K562 (cell line): Measurements from ENCODE around the gene DIP2C. TPM values are rescaled to one million over a fixed set of nuclear protein-coding genes. Genes with fewer than 3 reads are reported as not detected.

Experiments used
- ATAC-seq: fragments of 200-7000 bp; cut with Tn5 transposase; 3 replicates; pipeline ENCODE4 v1.9.1; 2020; ENCODE audit warnings: moderate library complexity
- BruUV-seq: library from RNA; stranded (reverse); fragments of 400-500 nt; replicated peaks from 2 replicates; lab custom pipeline; 2021; lab: Mats Ljungman, UMichigan
- CTCF ChIA-PET: fragments of 300-600 bp; formaldehyde crosslinking; extraction: SDS; loops from one replicate; lab custom pipeline; 2021; ENCODE audit warnings: low intra/inter-chr PET ratio; lab: Yijun Ruan, JAX
- POLR2A ChIA-PET: fragments of 300-600, 350-650 bp; sonication (Branson Sonifier 250); formaldehyde crosslinking; extraction: SDS; loops from one replicate; lab custom pipeline; 2021; ENCODE audit warnings: antibody characterized with exemption, inconsistent platforms; lab: Yijun Ruan, JAX
- DNase-seq, 4 experiments: peaks; one replicate each; pipeline versions ENCODE4 v3.0.0 to v3.0.0-alpha.2; 2011 to 2018; ENCODE audit warnings: low spot score in 3 of 4, mixed read lengths in 3 of 4; ENCODE audit errors: extremely low read depth in 1 of 4
- FAIRE-seq: peaks from 2 replicates; lab custom pipeline; 2011; peaks lifted over from hg19 to GRCh38; lab: Jason Lieb, UNC
- H2AFZ ChIP-seq: 2 replicates; pipeline ENCODE4 v1.6.0; 2011; ENCODE audit warnings: low read depth, low read length, control low read depth, inconsistent platforms
- H3K27ac ChIP-seq: fragments of 200-600 bp; 3 replicates; pipeline ENCODE4 v1.8.0; 2011; ENCODE audit warnings: low read depth, mild to moderate bottlenecking, control low read depth, inconsistent platforms, low read length, moderate library complexity, mixed read lengths; ENCODE audit errors: extremely low read depth
- H3K27me3 ChIP-seq, 2 experiments: fragments of 300-600 bp in 1 of 2; 2 replicates in 1 of 2; 3 replicates in 1 of 2; pipeline versions ENCODE4 v1.6.0 to v1.8.0; 2011; ENCODE audit warnings: inconsistent platforms in 2 of 2, low read length in 2 of 2, mild to moderate bottlenecking in 1 of 2, mixed read lengths in 1 of 2, moderate library complexity in 1 of 2; ENCODE audit not compliant: control insufficient read depth in 2 of 2, insufficient read depth in 2 of 2
- H3K36me3 ChIP-seq: fragments of 300-600 bp; 3 replicates; pipeline ENCODE4 v1.8.0; 2011; ENCODE audit warnings: mild to moderate bottlenecking, low read length, inconsistent platforms; ENCODE audit not compliant: control insufficient read depth, insufficient read depth
- H3K4me1 ChIP-seq, 2 experiments: fragments of 200-600 bp in 1 of 2; replicated peaks in 1 of 2; 2 replicates in 1 of 2; 3 replicates in 1 of 2; pipeline versions ENCODE4 v1.5.1 to v1.8.0; 2011; ENCODE audit warnings: inconsistent platforms in 2 of 2, low read length in 2 of 2, mild to moderate bottlenecking in 1 of 2, mixed read lengths in 1 of 2, moderate library complexity in 1 of 2; ENCODE audit not compliant: control insufficient read depth in 2 of 2, insufficient read depth in 2 of 2
- H3K4me2 ChIP-seq: 2 replicates; pipeline ENCODE4 v1.6.1; 2011; ENCODE audit warnings: low read length, control low read depth, inconsistent platforms, mixed read lengths; ENCODE audit not compliant: insufficient read depth
- H3K4me3 ChIP-seq: fragments of 200-600 bp; sonication (generic), shearing (Covaris generic); 2 replicates; pipeline ENCODE4 v1.5.1; 2016; ENCODE audit warnings: control low read depth, inconsistent platforms
- H3K79me2 ChIP-seq: fragments of 200-600 bp; 3 replicates; pipeline ENCODE4 v1.8.0; 2011; ENCODE audit warnings: low read length, inconsistent platforms; ENCODE audit not compliant: control insufficient read depth, insufficient read depth
- H3K9ac ChIP-seq, 2 experiments: 2 replicates each; pipeline versions ENCODE4 v1.6.0 to v1.6.1; 2011; ENCODE audit warnings: low read depth in 2 of 2, low read length in 2 of 2, control low read depth in 1 of 2, inconsistent platforms in 1 of 2, mild to moderate bottlenecking in 1 of 2, mixed read lengths in 1 of 2; ENCODE audit not compliant: insufficient read depth in 1 of 2
- H3K9me1 ChIP-seq: one replicate; pipeline ENCODE4 v1.6.0; 2011; ENCODE audit warnings: inconsistent platforms, mild to moderate bottlenecking, low read length, moderate library complexity; ENCODE audit not compliant: control insufficient read depth, insufficient read depth
- H3K9me3 ChIP-seq: replicated peaks from 2 replicates; pipeline ENCODE4 v1.5.1; 2011; ENCODE audit warnings: low read depth, low read length, inconsistent platforms; ENCODE audit not compliant: control insufficient read depth, insufficient read depth
- H4K20me1 ChIP-seq: replicated peaks from 2 replicates; pipeline ENCODE4 v1.6.1; 2011; ENCODE audit warnings: low read length, inconsistent platforms, mixed read lengths; ENCODE audit not compliant: control insufficient read depth, insufficient read depth
- CBX5 ChIP-seq: IDR thresholded peaks from 2 replicates; pipeline ENCODE4 v1.6.1; 2014; ENCODE audit warnings: low read depth, borderline replicate concordance
- EHMT2 ChIP-seq: fragments of 450-650 bp; IDR thresholded peaks from 2 replicates; pipeline ENCODE4 v1.6.1; 2018; ENCODE audit warnings: antibody characterized with exemption
- MAFK ChIP-seq: IDR thresholded peaks from 2 replicates; pipeline ENCODE4 v1.6.1; 2011; ENCODE audit warnings: low read length, improper control_type of control experiment
- POU5F1 ChIP-seq: fragments of 150-350 bp; IDR thresholded peaks from 2 replicates; pipeline ENCODE4 v1.6.1; 2014; ENCODE audit warnings: borderline replicate concordance, low read length, low read depth, mild to moderate bottlenecking; ENCODE audit not compliant: partially characterized antibody
- RBM39 ChIP-seq: fragments of 200-400 bp; formaldehyde crosslinking; optimal IDR thresholded peaks from 2 replicates; pipeline ENCODE3; 2018; ENCODE audit warnings: low read depth, low read length
- RFX1 ChIP-seq: fragments of 450-650 bp; IDR thresholded peaks from 2 replicates; pipeline ENCODE4 v1.6.1; 2016; ENCODE audit warnings: mild to moderate bottlenecking, moderate library complexity
- SOX6 ChIP-seq: fragments of 450-650 bp; IDR thresholded peaks from 2 replicates; pipeline ENCODE4 v1.6.1; 2014; ENCODE audit warnings: mild to moderate bottlenecking
- TCF7L2 ChIP-seq: fragments of 150-350 bp; IDR thresholded peaks from 2 replicates; pipeline ENCODE4 v1.6.1; 2016; ENCODE audit warnings: low read depth, mild to moderate bottlenecking, low read length, moderate library complexity
- ZFPM2 ChIP-seq: fragments of 250-450 bp; sonication (Bioruptor Pico); IDR thresholded peaks from 2 replicates; pipeline ENCODE4 v1.5.1; 2022; ENCODE audit warnings: mild to moderate bottlenecking
- ZKSCAN3 ChIP-seq: fragments of 250-450 bp; sonication (Bioruptor Pico); IDR thresholded peaks from 2 replicates; pipeline ENCODE4 v1.4.0; 2020
- WGBS: fragments of 100-300 bp; shearing (Covaris generic); methylation state at CpG from one replicate; pipeline ENCODE4 v1.1.6; 2016; ENCODE audit warnings: low coverage, mixed read lengths; ENCODE audit not compliant: insufficient coverage; ENCODE audit errors: missing lambda C conversion rate; 5-methylcytosine and 5-hydroxymethylcytosine counted together
- in situ Hi-C: fragments of 300-500 bp; cut with MboI; formaldehyde crosslinking; loops from 4 replicates; pipeline ENCODE4 v1.15.0; 2018; ENCODE audit warnings: inconsistent platforms, mixed read lengths
- intact Hi-C: fragments of 100-400 bp; cut with micrococcal nuclease; formaldehyde crosslinking; loops from 2 replicates; pipeline ENCODE4 v1.14.2; 2022
- polyA plus RNA-seq, 8 experiments: library from polyadenylated mRNA; depleted of rRNA in 4 of 8; stranded (reverse) in 5 of 8; unstranded in 3 of 8; fragments of >200 nt; fragmentation: Nextera tagmentation in 2 of 8; fragmentation: Illumina TruSeq in 1 of 8; extraction: Ambion mirVana in 2 of 8; extraction: Trizol in 1 of 8; gene quantifications; 2 replicates each; pipeline versions ENCODE4 v1.2.1 to v1.2.3, GENCODE V29; 2011 to 2014; ENCODE audit warnings: inconsistent platforms in 1 of 8, missing spikeins in 1 of 8
- total RNA-seq, 7 experiments: library from RNA; depleted of rRNA in 6 of 7; stranded (reverse); fragments of >200 nt in 6 of 7; fragmentation: Illumina TruSeq in 2 of 7; extraction: Trizol in 2 of 7; gene quantifications; 2 replicates each; pipeline versions ENCODE4 v1.2.1 to v1.2.3, GENCODE V29; 2011 to 2021; ENCODE audit warnings: low replicate concordance in 1 of 7
- TF ChIP-seq, protein P1 (sequence below): sonication (generic); formaldehyde crosslinking; IDR thresholded peaks from 2 replicates; pipeline ENCODE4 v1.8.0; 2022; ENCODE audit warnings: mild to moderate bottlenecking, missing genetic modification reagents, borderline replicate concordance

The DIP2C gene
- total and polyA plus RNA-seq, 9 of the 15 experiments (the other 6 are each of a cell fraction or from before 2014, with no cell fraction given): 0.01 TPM; not detected in 8

DNA sequence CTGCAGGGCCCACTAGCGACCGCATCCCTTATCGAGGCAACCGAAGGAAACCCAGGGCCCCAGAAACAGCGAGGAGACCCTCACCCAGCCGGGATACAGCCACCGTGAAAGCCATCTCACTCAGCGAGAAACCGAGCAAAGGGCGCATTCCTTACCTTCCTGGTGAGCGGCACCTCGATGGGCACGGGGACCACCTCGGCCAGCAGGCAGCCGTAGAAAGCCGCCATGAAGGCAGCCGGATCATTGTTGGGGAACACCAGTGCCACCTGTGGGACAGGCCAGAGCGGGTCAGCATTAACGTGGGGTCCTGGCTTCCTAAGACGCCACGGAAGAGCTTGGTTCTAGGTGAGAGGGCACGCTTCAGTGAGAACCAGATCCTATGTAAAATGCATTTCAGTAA is 290.5 kb downstream of the DIP2C start:
- Histone ChIP-seq H3K4me1 (no peaks in the 10 kb centered on the region; a peak in 1 of 5 replicates), H3K9me1 (no peaks in the 10 kb centered on the region), H3K9me3 (no peaks in the 10 kb centered on the region), H3K9ac (no peak overlapping the region)
- no peak for DNase-seq
- TF ChIP-seq, protein P1, sequence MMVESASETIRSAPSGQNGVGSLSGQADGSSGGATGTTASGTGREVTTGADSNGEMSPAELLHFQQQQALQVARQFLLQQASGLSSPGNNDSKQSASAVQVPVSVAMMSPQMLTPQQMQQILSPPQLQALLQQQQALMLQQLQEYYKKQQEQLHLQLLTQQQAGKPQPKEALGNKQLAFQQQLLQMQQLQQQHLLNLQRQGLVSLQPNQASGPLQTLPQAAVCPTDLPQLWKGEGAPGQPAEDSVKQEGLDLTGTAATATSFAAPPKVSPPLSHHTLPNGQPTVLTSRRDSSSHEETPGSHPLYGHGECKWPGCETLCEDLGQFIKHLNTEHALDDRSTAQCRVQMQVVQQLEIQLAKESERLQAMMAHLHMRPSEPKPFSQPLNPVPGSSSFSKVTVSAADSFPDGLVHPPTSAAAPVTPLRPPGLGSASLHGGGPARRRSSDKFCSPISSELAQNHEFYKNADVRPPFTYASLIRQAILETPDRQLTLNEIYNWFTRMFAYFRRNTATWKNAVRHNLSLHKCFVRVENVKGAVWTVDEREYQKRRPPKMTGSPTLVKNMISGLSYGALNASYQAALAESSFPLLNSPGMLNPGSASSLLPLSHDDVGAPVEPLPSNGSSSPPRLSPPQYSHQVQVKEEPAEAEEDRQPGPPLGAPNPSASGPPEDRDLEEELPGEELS: no peak
- TF ChIP-seq, all 486 proteins: peak for 0
- POLR2A ChIA-PET: interaction anchor here (1.1 kb wide), 1 partner anchor 10 kb away, joined by 3 read pairs; no protein-coding TSS in a partner anchor
- Histone ChIP-seq H4K20me1 (no peaks in the 10 kb centered on the region), H3K4me2 (no peak overlapping the region), H2AFZ (no peak overlapping the region), H3K4me3 (no peak overlapping the region), H3K27me3 (peaks cover 0 to 12% of the 10 kb centered on the region in 2 experiments; a peak in 2 of 5 replicates), H3K27ac (no peak overlapping the region), H3K79me2 (no peaks in the 10 kb centered on the region), H3K36me3 (no peaks in the 10 kb centered on the region)
- BruUV-seq: no TSS peak
- FAIRE-seq (no peak), ATAC-seq (no peak)
- in situ Hi-C loops: no loop called here
- under 1% methylated on average over 22 of the region's 22 CpGs for WGBS
- CTCF ChIA-PET: no interaction called here
- intact Hi-C loops: no loop called here

DNA sequence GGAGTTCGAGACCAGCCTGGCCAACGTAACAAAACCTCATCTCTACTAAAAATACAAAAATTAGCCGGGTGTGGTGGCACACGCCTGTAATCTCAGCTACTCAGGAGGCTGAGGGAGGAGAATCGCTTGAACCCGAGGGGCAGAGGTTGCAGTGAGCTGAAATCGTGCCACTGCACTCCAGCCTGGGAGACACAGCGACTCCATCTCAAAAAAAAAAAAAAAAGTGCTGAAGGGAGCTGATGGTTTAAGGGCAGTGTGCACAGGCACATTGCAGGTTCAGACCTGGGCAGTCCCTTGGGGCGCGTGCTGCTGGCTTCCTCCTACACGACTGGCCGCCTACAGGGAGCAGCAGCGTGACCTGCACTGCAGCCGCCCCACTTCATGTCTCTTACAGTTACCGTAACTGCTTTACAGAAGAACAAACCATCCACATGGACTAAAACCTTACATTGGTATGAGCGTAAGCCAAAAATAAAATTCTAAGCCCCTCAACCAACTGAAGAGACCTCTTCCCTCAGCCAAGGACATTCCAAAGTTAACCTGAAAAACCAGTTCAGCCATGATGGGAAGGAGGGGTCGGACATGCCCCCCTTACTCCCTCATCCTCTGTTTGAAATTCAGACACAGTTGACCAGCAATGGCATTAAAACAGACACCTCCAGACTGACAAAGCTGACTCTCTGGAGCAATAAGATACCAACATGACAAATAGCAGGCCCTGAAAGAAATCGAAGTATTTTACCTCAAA is 292.0 kb downstream of the DIP2C start:
- Histone ChIP-seq H3K9me1 (no peaks in the 10 kb centered on the region), H3K79me2 (no peaks in the 10 kb centered on the region), H3K36me3 (no peaks in the 10 kb centered on the region), H3K27me3 (peaks cover 0 to 16% of the 10 kb centered on the region in 2 experiments; a peak in 3 of 5 replicates), H3K4me2 (no peak overlapping the region), H3K4me3 (no peak overlapping the region), H4K20me1 (no peaks in the 10 kb centered on the region), H3K4me1 (no peaks in the 10 kb centered on the region; a peak in 1 of 5 replicates), H3K9me3 (no peaks in the 10 kb centered on the region), H2AFZ (no peak overlapping the region), H3K9ac (no peak overlapping the region), H3K27ac (no peak overlapping the region)
- WGBS: 2% methylated on average over 17 of the region's 18 CpGs
- FAIRE-seq: no peak
- TF ChIP-seq EHMT2: no peak
- no peak for TF ChIP-seq RBM39
- TF ChIP-seq TCF7L2: no peak
- TF ChIP-seq POU5F1: no peak
- no peak for TF ChIP-seq CBX5
- TF ChIP-seq RFX1: no peak
- no peak for TF ChIP-seq SOX6
- TF ChIP-seq ZKSCAN3 (CRISPR knock-in tag): no peak
- TF ChIP-seq MAFK: no peak
- TF ChIP-seq ZFPM2 (CRISPR knock-in tag): no peak
- BruUV-seq: no TSS peak
- CTCF ChIA-PET: no interaction called here
- ATAC-seq: no peak
- POLR2A ChIA-PET: no interaction called here
- intact Hi-C loops: no loop called here
- no peak for DNase-seq
- in situ Hi-C loops: no loop called here
